Endothelial cell of umbilical vein (primary cell): ENCODE results near the gene GAS2L2. TPM values are rescaled to one million over a fixed set of nuclear protein-coding genes. Genes with fewer than 3 reads are reported as not detected.

ENCODE experiments used
- BruUV-seq: library from RNA; stranded (reverse); fragments of 400-500 nt; replicated peaks from 2 replicates; lab custom pipeline; 2021; lab: Mats Ljungman, UMichigan
- CTCF ChIA-PET: fragments of 300-600, 350-600 bp; sonication (Branson Sonifier 250); formaldehyde crosslinking; loops from one replicate; lab custom pipeline; 2021; ENCODE audit warnings: antibody characterized with exemption, inconsistent platforms; lab: Charles Lee
- POLR2A ChIA-PET: fragments of 300-600, 350-600 bp; sonication (Branson Sonifier 250); formaldehyde crosslinking; loops from one replicate; lab custom pipeline; 2021; ENCODE audit warnings: antibody characterized with exemption, inconsistent platforms; lab: Charles Lee
- DNase-seq: peaks from one replicate; pipeline ENCODE4 v3.0.0-alpha.2; 2011; ENCODE audit warnings: low read depth, low spot score
- FAIRE-seq: peaks from 2 replicates; lab custom pipeline; 2011; peaks lifted over from hg19 to GRCh38; lab: Jason Lieb, UNC
- H2AFZ ChIP-seq: 2 replicates; pipeline ENCODE4 v1.6.0; 2012; ENCODE audit warnings: low read depth, low read length, control low read depth, inconsistent platforms
- H3K27ac ChIP-seq: 2 replicates; pipeline ENCODE4 v1.5.1; 2011; ENCODE audit warnings: low read depth, mild to moderate bottlenecking, control low read depth, low read length, moderate library complexity; ENCODE audit not compliant: insufficient read depth
- H3K27me3 ChIP-seq, 2 experiments: 2 replicates each; pipeline versions ENCODE4 v1.6.0 to v1.6.1; 2011; ENCODE audit warnings: low read length in 2 of 2, mixed read lengths in 1 of 2; ENCODE audit not compliant: control insufficient read depth in 2 of 2, insufficient read depth in 2 of 2
- H3K36me3 ChIP-seq, 2 experiments: 2 replicates in 1 of 2; 3 replicates in 1 of 2; pipeline ENCODE4 v1.5.1; 2011; ENCODE audit warnings: low read length in 2 of 2, mild to moderate bottlenecking in 1 of 2, moderate library complexity in 1 of 2; ENCODE audit not compliant: control insufficient read depth in 2 of 2, insufficient read depth in 2 of 2; ENCODE audit errors: extremely low read depth in 1 of 2
- H3K4me1 ChIP-seq: 3 replicates; pipeline ENCODE4 v1.5.1; 2011; ENCODE audit warnings: mild to moderate bottlenecking, low read length; ENCODE audit not compliant: control insufficient read depth, insufficient read depth; ENCODE audit errors: extremely low read depth
- H3K4me2 ChIP-seq: 2 replicates; pipeline ENCODE4 v1.6.1; 2011; ENCODE audit warnings: low read length, control low read depth, mixed read lengths; ENCODE audit not compliant: insufficient read depth
- H3K4me3 ChIP-seq, 3 experiments: fragments of 200-600 bp in 1 of 3; sonication (generic), shearing (Covaris generic) in 1 of 3; replicated peaks in 1 of 3; 2 replicates each; pipeline ENCODE4 v1.5.1; 2011 to 2016; ENCODE audit warnings: control low read depth in 3 of 3, low read length in 3 of 3, mild to moderate bottlenecking in 2 of 3, inconsistent platforms in 1 of 3, low read depth in 1 of 3, moderate library complexity in 1 of 3; ENCODE audit not compliant: insufficient read depth in 1 of 3
- H3K79me2 ChIP-seq: 2 replicates; pipeline ENCODE4 v1.6.0; 2012; ENCODE audit warnings: low read length, inconsistent platforms; ENCODE audit not compliant: control insufficient read depth, insufficient read depth
- H3K9ac ChIP-seq: replicated peaks from 2 replicates; pipeline ENCODE3; 2011; ENCODE audit warnings: low read length, control low read depth; ENCODE audit not compliant: insufficient read depth; ENCODE audit errors: extremely low read depth
- H3K9me1 ChIP-seq: replicated peaks from 3 replicates; pipeline ENCODE4 v1.6.0; 2011; ENCODE audit warnings: mild to moderate bottlenecking, low read length; ENCODE audit not compliant: control insufficient read depth, insufficient read depth; ENCODE audit errors: extremely low read depth
- H3K9me3 ChIP-seq: replicated peaks from 2 replicates; pipeline ENCODE4 v1.5.1; 2012; ENCODE audit warnings: low read length, inconsistent platforms; ENCODE audit not compliant: control insufficient read depth, insufficient read depth
- H4K20me1 ChIP-seq: replicated peaks from 2 replicates; pipeline ENCODE3; 2011; ENCODE audit warnings: mild to moderate bottlenecking, low read length; ENCODE audit not compliant: control insufficient read depth, insufficient read depth; ENCODE audit errors: extremely low read depth
- CTCF ChIP-seq, 2 donors: IDR thresholded peaks; 1 replicate in 1 of 2; 2 replicates in 1 of 2; pipeline ENCODE4 v1.5.1; 2011; ENCODE audit warnings: low read length in 2 of 2, mild to moderate bottlenecking in 2 of 2, moderate library complexity in 2 of 2, control low read depth in 1 of 2, inconsistent platforms in 1 of 2, low read depth in 1 of 2; ENCODE audit not compliant: insufficient read depth in 1 of 2; ENCODE audit errors: extremely low read depth in 1 of 2
- EZH2 ChIP-seq: IDR thresholded peaks from 2 replicates; pipeline ENCODE4 v1.6.1; 2012; ENCODE audit warnings: borderline replicate concordance, low read depth, mild to moderate bottlenecking, moderate library complexity, low read length, inconsistent platforms; ENCODE audit not compliant: severe bottlenecking
- FOS ChIP-seq: IDR thresholded peaks from 2 replicates; pipeline ENCODE4 v1.6.1; 2011; ENCODE audit warnings: mild to moderate bottlenecking, low read length, moderate library complexity, borderline replicate concordance; ENCODE audit not compliant: insufficient read depth
- GATA2 ChIP-seq: IDR thresholded peaks from 2 replicates; pipeline ENCODE4 v1.7.0; 2011; ENCODE audit warnings: low read depth, mild to moderate bottlenecking, moderate library complexity, mixed read lengths, low read length; ENCODE audit not compliant: insufficient read length, insufficient read depth
- JUN ChIP-seq: IDR thresholded peaks from 2 replicates; pipeline ENCODE4 v1.6.1; 2011; ENCODE audit warnings: borderline replicate concordance, low read depth; ENCODE audit not compliant: insufficient read length, insufficient read depth
- MAX ChIP-seq: IDR thresholded peaks from 2 replicates; pipeline ENCODE4 v1.6.1; 2011; ENCODE audit not compliant: insufficient read depth, insufficient read length
- MYC ChIP-seq: IDR thresholded peaks from one replicate; pipeline ENCODE4 v1.6.1; 2011; ENCODE audit warnings: mild to moderate bottlenecking, low read depth, low read length
- POLR2A ChIP-seq: IDR thresholded peaks from 2 replicates; pipeline ENCODE4 v1.6.1; 2012; ENCODE audit warnings: low read depth, mild to moderate bottlenecking, control low read depth, low read length
- POLR2AphosphoS5 ChIP-seq: IDR thresholded peaks from 2 replicates; pipeline ENCODE4 v1.6.1; 2012; ENCODE audit warnings: low read depth, mild to moderate bottlenecking, control low read depth, low read length, moderate library complexity; ENCODE audit not compliant: insufficient read depth
- dilution Hi-C: fragments of 300-500 bp; cut with MboI; formaldehyde crosslinking; loops from one replicate; pipeline ENCODE4 v1.15.0; 2019; ENCODE audit warnings: low sequenced_read_pairs; ENCODE audit not compliant: extremely low pct_ligation_motif_present
- intact Hi-C: fragments of 100-400 bp; cut with micrococcal nuclease; formaldehyde crosslinking; loops from one replicate; pipeline ENCODE4 v1.10.0; 2022
- polyA plus RNA-seq, 4 experiments: library from polyadenylated mRNA; depleted of rRNA in 3 of 4; stranded (reverse) in 3 of 4; unstranded in 1 of 4; fragments of >200 nt; gene quantifications; 2 replicates each; pipeline versions ENCODE4 v1.2.1 to v1.2.3, GENCODE V29; 2011 to 2012; ENCODE audit warnings: missing spikeins in 1 of 4
- total RNA-seq: library from RNA; stranded (reverse); gene quantifications from 2 replicates; pipeline ENCODE4 v1.2.3, GENCODE V29; 2021

GAS2L2 gene
- total and polyA plus RNA-seq, 2 donors (not counting 3 experiments of a cell fraction or from before 2014, with no cell fraction given): not detected

DNA sequence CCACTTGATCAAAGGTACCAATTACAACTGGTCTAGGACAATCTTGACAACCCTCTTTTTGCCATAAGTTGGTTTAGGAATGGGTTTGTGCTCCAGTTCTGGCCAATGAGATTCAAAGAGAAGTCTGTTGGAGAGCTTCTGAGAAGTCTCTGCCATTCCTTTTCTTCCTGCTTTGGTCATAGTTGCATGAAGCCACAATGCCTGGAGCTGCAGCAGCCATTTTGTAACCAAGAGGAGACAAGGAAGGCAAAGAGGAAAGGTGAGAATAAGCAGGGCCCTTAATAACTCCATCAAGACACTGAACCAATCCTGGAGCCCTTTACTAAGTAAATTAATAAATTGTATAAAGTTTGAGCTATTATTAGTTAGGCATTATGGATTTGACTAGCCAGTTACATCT, 4.2 kb upstream of the GAS2L2 start:
- intact Hi-C loops (no loop called here), dilution Hi-C loops (no loop called here)
- Histone ChIP-seq H3K27ac (no peak overlapping the region), H3K4me2 (no peak overlapping the region), H3K9me3 (no peaks in the 10 kb centered on the region), H2AFZ (no peak overlapping the region), H3K9ac (no peak overlapping the region), H4K20me1 (no peaks in the 10 kb centered on the region), H3K4me3 (no peak overlapping the region), H3K36me3 (no peaks in the 10 kb centered on the region), H3K9me1 (no peaks in the 10 kb centered on the region), H3K4me1 (no peaks in the 10 kb centered on the region), H3K27me3 (peaks cover 2 to 8% of the 10 kb centered on the region in 2 experiments), H3K79me2 (no peaks in the 10 kb centered on the region)
- no peak for FAIRE-seq
- TF ChIP-seq EZH2: no peak
- TF ChIP-seq CTCF (IDR thresholded peaks at IDR 0.05; ENCODE audit: extremely low read depth in 1 of 2, insufficient read depth in 1 of 2, low read depth in 1 of 2, low read length in 2 of 2): no peak
- TF ChIP-seq GATA2: no peak
- TF ChIP-seq MYC: no peak
- TF ChIP-seq POLR2AphosphoS5: no peak
- TF ChIP-seq FOS: no peak
- TF ChIP-seq POLR2A: no peak
- TF ChIP-seq MAX: no peak
- no peak for TF ChIP-seq JUN
- DNase-seq: no peak
- CTCF ChIA-PET: interaction anchor here (1.0 to 2.0 kb wide), 3 partner anchors 10 to 144 kb away, joined by 3 to 6 read pairs (median 4); partner anchors contain the start of gene TAF15
- POLR2A ChIA-PET: no interaction called here
- BruUV-seq: no TSS peak
